Fibroblast of skin of back (primary cell): ENCODE measurements around the gene YTHDC2.
"Not testable (repeated sequence)": the region's sequence is repeated elsewhere in the genome, so short reads cannot be mapped to it uniquely, and the experiment has no call there.

Source experiments
- DNase-seq: peaks from one replicate; pipeline ENCODE4 v3.0.0-alpha.2; 2013

YTHDC2 gene

GRCh38 chr5:113520429-113520828 is 6.9 kb downstream of the YTHDC2 start:
- peak; percentile 28 for DNase-seq

DNA sequence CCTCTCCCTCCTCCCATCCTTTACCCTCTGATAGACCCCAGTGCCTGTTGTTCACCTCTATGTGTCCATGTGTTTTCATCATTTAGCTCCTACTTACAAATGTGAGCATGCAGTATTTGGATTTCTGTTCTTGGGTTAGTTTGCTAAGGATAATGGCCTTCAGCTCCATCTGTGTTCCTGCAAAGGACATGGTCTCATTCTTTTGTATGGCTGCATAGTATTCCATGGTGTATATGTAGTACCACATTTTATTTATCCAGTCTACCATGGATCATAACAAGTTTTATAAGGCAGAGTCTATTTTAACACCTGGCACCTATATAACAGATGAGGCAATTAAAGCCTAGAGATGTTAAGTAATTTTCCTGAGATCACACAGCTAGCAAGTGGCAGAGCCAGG is 7.4 kb downstream of the YTHDC2 start:
- no peak for DNase-seq

DNA sequence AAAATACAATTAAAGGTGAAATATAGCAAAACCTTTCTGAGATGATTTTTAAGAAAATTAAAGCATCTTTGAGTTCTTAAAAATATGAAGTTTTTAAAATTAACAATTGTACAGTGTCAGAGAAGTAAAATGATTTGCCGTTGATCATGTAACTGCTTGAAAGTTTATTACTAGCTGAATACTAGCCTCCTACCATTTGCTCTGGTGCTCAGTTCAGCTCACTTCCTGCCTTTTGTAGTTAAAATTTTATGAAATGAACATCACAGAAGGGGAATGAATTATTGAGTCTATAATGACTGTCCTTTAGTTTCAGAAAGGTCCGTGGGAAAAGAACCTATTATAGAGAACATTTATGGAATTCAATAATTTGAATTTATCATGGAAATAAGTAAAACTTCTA is 9.7 kb downstream of the YTHDC2 start:
- DNase-seq: no peak

DNA sequence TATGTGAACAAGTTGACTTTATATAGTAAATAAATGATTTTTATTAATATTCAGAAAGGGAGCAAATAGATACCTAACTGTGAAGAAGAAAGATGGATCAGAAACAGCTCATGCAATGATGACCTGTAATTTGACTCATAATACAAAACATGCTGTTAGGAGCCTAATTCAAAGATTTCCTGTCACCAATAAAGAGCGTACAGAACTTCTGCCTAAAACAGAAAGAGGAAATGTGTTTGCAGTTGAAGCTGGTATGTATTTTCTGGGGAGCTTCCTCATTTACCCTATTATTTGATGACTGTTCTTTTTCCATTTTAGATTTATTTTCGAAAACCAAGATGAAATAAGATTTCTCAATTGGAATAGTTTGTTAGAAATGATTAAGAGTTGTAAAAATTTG is 11.4 kb downstream of the YTHDC2 start:
- peak; percentile 9 for DNase-seq

- peak; percentile 17 for DNase-seq
These were observed 12.9 kb downstream of the YTHDC2 start for GRCh38 chr5:113526421-113526820.

GRCh38 chr5:113527746-113528145 is 14.3 kb downstream of the YTHDC2 start:
- DNase-seq: peak; percentile 34

- no peak for DNase-seq
These were observed 18.1 kb downstream of the YTHDC2 start for GRCh38 chr5:113531481-113532159.

DNA sequence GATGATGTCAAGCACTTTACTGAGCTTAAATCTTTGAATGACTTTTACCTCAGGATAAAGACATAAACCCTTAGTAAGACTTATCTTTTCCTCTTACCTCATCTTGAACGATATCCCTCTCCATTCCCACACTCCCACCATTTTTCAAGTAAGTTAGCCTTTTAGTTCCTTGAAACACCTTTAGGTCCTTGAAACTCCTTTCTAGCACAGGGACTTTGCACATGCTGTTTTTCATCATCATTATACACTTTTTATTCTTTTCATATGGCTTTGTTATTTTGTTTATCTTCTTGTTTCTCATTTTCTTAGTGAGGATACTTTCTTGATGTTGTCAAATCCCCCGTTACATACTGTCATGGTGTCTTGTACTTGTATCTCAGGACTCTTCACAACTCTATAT is 24.8 kb downstream of the YTHDC2 start:
- DNase-seq: no peak

GRCh38 chr5:113546703-113547183 is 33.2 kb downstream of the YTHDC2 start:
- peak; percentile 71 for DNase-seq

GRCh38 chr5:113548396-113548795 is 34.9 kb downstream of the YTHDC2 start:
- DNase-seq: no peak

GRCh38 chr5:113552137-113552536 is 38.6 kb downstream of the YTHDC2 start:
- DNase-seq: no peak

- no peak for DNase-seq
These were observed 39.1 kb downstream of the YTHDC2 start for GRCh38 chr5:113552620-113553019.

DNA sequence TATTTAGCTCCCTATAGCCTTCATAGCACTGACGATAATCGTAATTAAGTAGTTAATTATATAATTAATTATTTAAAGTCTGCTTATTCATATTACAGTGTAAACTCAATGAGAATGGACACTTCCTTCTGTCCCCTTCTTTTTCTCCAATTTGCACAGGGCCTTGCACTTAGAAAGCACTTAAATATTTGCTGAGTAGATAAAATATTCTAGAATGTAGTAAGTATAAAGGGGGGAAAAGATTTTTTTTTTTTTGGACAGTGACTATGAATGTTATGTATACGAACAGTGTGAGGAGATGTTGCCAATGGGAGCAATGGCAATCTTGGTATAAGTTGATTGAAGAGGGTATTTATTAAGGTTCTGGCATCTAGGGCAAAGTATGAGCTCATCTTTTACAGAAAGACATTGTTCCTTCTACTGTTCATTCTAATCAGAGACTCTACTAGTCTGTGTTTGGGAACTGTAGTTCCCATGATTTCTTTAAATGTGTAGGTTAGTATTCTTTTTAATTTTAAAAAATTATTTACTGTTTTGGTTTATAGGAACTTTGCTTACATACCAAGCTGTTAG is 49.4 kb downstream of the YTHDC2 start:
- DNase-seq: no peak

GRCh38 chr5:113569396-113569795 is 55.9 kb downstream of the YTHDC2 start:
- no peak for DNase-seq

GRCh38 chr5:113572716-113573115 is 59.2 kb downstream of the YTHDC2 start:
- no peak for DNase-seq

- peak; percentile 83 for DNase-seq
These were observed 60.9 kb downstream of the YTHDC2 start for GRCh38 chr5:113574417-113574816.

DNA sequence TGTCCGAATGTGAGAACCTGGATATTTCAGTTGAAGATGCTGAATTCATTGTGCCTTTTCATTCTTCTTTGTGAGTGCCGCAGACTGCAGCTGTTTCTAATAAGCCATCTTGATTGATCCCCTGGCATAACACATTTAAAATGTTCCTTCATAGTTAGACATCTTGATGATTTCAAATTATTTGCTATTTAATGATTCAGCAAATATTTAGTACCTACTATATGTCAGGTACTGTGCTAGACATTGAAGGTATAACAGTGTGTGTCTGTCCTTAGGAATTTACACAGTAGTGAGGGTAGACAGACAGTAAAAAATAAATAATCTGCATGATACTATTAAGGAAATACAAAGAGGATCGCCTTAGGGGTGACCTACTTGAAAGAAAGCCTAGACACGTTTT is 61.6 kb downstream of the YTHDC2 start:
- no peak for DNase-seq

DNA sequence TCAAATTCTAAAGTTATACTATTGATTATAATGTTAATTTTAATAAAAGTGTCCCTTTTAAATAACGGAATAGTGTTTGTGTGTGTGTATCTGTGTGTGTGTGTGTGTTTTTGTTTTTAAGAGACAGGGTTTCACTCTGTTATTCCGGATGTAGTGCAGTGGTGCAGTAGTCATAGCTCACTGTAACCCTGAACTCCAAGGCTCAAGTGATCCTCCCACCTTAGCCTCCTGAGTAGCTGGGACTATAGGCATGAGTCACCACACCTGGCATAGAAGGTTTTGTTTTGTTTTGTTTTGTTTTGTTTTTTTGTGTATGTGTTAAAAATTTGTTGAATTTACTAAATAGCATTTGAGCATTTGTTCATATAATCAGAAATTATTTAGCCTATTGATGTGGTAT is 64.6 kb downstream of the YTHDC2 start:
- no peak for DNase-seq

- no peak for DNase-seq
These were observed 67.9 kb downstream of the YTHDC2 start for GRCh38 chr5:113581388-113581787.

DNA sequence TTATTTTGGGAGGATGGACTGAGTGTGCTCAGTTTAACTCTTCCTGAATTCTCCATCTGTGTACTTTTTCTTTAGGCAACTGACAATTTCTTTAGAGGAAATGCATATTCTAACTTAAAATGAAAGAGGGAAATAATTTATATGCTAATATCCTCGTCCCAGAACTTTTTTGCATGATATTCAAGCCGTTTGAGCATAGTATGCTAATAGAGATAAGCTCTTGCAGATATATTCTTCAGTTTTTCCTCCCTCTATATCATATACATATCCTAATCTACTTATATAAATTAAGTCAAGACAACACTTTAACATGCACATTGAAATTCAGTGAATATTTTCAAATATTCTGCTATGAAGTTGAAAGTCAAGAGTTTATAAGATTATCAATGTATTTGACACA is 84.7 kb downstream of the YTHDC2 start:
- DNase-seq: no peak

DNA sequence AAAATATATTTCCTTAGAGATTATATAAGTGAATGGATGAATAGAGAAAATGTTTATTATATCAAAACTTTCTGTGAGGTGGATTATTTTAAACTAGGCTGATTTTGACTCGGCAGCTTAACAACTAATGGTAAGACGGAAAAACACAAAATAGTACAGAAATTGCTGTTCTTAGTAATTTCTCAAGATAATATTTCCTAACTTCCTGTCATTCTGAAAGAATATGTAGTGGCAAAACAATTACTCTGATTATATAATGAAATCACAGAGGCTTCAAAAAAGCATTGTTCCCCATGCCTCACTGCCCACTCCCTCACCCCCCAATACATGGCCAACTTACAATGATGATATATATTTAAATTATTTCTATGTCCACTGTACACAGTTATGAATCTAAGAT is 85.4 kb downstream of the YTHDC2 start:
- DNase-seq: no peak

DNA sequence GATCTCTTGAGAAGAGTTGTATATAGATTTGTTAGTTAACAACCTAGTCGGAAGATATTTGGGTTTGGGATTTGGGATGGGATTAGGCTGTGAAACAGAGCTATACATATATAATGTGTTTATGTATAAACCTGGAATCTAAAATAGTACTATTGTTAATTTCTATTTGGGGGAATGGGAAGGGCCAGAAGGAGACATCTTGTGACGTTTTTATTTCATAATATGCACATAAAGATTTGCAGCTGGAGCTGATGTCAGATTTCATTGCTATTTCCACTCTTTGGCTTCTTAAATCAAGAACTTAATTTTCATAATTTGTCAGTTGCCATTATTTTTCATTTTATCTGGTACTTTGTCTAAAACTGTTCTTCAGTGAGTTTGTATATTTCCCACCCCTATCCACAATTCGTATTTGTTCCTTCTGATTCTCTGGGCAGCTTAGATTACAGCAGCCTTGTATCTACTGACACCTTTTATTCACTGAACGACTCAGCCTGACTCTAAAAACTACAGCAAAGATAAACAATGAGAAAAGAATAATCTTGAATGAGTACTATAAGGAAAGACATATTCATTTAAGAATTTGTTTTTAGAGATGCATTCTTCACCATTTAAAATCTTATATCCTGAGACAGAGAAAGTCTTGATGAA is 86.9 kb downstream of the YTHDC2 start:
- no peak for DNase-seq

DNA sequence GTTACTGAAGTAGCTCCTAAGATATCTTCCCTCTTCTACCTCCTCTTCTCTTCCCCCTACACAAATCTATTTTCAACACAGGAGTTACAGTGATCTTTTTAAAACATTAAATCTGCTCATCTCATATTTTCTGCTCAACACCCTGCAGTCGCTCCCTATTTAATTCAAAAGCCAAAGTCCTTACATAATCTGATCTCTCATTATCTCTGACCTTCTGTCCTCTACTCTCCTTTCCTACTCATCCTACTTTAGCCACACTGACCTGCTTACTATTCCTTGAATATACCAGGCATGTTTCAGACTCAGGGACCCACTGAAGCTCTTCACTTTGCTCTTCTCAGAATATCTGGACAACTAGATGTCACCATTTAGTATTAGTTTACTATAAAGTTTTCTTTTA is 87.9 kb downstream of the YTHDC2 start:
- DNase-seq: no peak

- not testable (repeated sequence) for DNase-seq
These were observed 89.8 kb downstream of the YTHDC2 start for GRCh38 chr5:113603246-113603645.
